Measurements from ENCODE around the gene MED15.
A peak's percentile ranks its signal among the peaks of the same experiment; 100 is the strongest.

MED15 gene

GRCh38 chr22:20525048-20525447 is 17.6 kb downstream of the MED15 start:
- H3K4me3 ChIP-seq, result no peak overlapping the region
- H3K4me1 ChIP-seq, result peaks cover 0 to 66% (median 26%) of the 10 kb centered on the region in 4 donors
- no peaks in the 10 kb centered on the region for H3K9me3 ChIP-seq
- no peak for DNase-seq
- peak overlapping the region in 1 of 2 donors; percentile 38 for H3K27ac ChIP-seq
- TF ChIP-seq, protein P1, sequence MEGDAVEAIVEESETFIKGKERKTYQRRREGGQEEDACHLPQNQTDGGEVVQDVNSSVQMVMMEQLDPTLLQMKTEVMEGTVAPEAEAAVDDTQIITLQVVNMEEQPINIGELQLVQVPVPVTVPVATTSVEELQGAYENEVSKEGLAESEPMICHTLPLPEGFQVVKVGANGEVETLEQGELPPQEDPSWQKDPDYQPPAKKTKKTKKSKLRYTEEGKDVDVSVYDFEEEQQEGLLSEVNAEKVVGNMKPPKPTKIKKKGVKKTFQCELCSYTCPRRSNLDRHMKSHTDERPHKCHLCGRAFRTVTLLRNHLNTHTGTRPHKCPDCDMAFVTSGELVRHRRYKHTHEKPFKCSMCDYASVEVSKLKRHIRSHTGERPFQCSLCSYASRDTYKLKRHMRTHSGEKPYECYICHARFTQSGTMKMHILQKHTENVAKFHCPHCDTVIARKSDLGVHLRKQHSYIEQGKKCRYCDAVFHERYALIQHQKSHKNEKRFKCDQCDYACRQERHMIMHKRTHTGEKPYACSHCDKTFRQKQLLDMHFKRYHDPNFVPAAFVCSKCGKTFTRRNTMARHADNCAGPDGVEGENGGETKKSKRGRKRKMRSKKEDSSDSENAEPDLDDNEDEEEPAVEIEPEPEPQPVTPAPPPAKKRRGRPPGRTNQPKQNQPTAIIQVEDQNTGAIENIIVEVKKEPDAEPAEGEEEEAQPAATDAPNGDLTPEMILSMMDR (IDR thresholded peaks at IDR 0.05), result no peak
- H3K36me3 ChIP-seq, result peaks cover 0 to 19% (median 13%) of the 10 kb centered on the region in 3 donors
- intact Hi-C loops (cut with DNase I; ENCODE audit: low total_unique reads), result no loop called here
- no peaks in the 10 kb centered on the region for H3K27me3 ChIP-seq

- intact Hi-C loops (cut with DNase I; ENCODE audit: low total_unique reads), result no loop called here
- H3K27ac ChIP-seq, result no peak overlapping the region
- peaks cover 0 to 72% (median 38%) of the 10 kb centered on the region in 4 donors for H3K4me1 ChIP-seq
Measured at GRCh38 chr22:20526305-20526627, 18.9 kb downstream of the MED15 start.

GRCh38 chr22:20526628-20527355 is 19.4 kb downstream of the MED15 start:
- Histone ChIP-seq H3K4me3 (no peak overlapping the region), H3K9me3 (no peaks in the 10 kb centered on the region), H3K4me1 (peaks cover 0 to 74% (median 43%) of the 10 kb centered on the region in 4 donors), H3K27me3 (no peaks in the 10 kb centered on the region), H3K36me3 (peaks cover 0 to 13% (median 11%) of the 10 kb centered on the region in 3 donors), H3K27ac (peak overlapping the region in 1 of 2 donors; percentile 4)
- intact Hi-C loops (cut with DNase I; ENCODE audit: low total_unique reads), result no loop called here
- TF ChIP-seq, protein P1 (IDR thresholded peaks at IDR 0.05), result no peak
- DNase-seq, result no peak

More at GRCh38 chr22:20526305-20526627, 18.9 kb downstream of the MED15 start:
- Histone ChIP-seq H3K27me3 (no peaks in the 10 kb centered on the region), H3K4me3 (no peak overlapping the region), H3K9me3 (no peaks in the 10 kb centered on the region), H3K36me3 (peaks cover 0 to 13% (median 11%) of the 10 kb centered on the region in 3 donors)
- no peak for DNase-seq
- TF ChIP-seq, protein P1 (IDR thresholded peaks at IDR 0.05), result no peak

DNA sequence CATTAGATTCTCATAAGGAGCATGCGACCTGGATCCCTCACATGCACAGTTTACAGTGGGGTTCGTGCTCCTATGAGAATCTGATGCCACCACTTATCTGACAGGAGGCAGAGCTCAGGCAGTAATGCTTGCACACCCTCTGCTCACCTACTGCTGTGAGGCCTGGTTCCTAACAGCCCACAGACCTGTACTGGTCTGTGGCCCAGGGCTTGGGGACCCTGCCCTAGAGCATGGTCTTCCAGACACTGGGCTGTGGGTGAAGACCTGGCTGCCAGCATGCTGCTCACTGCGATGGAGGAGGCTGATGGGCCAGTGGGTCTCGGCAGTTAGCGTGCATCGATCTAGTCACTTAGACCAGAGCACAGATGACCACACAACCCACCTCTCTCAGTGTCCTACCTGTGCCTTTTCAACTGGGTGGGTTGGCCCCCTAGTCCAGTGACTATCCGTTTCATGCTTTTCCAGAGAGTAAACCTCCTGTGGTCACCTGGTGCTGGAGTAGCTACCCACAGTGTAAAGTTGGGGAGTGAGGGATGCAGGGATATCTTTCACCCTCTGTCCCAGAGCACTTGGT is 21.1 kb downstream of the MED15 start:
- Histone ChIP-seq H3K36me3 (peaks cover 0 to 13% (median 11%) of the 10 kb centered on the region in 3 donors), H3K4me1 (peaks cover 6 to 74% (median 49%) of the 10 kb centered on the region in 4 donors), H3K9me3 (no peaks in the 10 kb centered on the region), H3K4me3 (no peak overlapping the region), H3K27ac (no peak overlapping the region), H3K27me3 (no peaks in the 10 kb centered on the region)
- intact Hi-C loops (cut with DNase I; ENCODE audit: low total_unique reads), result no loop called here
- TF ChIP-seq, protein P1 (IDR thresholded peaks at IDR 0.05), result no peak
- DNase-seq, result no peak

GRCh38 chr22:20530368-20531153 is 23.2 kb downstream of the MED15 start:
- Histone ChIP-seq H3K4me1 (peaks cover 6 to 75% (median 51%) of the 10 kb centered on the region in 4 donors), H3K9me3 (no peaks in the 10 kb centered on the region), H3K27me3 (no peaks in the 10 kb centered on the region), H3K27ac (peak overlapping the region; percentile 80 to 84), H3K4me3 (no peak overlapping the region), H3K36me3 (peaks cover 0 to 21% (median 13%) of the 10 kb centered on the region in 3 donors)
- intact Hi-C loops (cut with DNase I; ENCODE audit: low total_unique reads), result no loop called here
- TF ChIP-seq, protein P1 (IDR thresholded peaks at IDR 0.05), result no peak
- no peak for DNase-seq
